Measurements from ENCODE around the gene GARIN1A.
"Not testable (repeated sequence)": the region's sequence is repeated elsewhere in the genome, so short reads cannot be mapped to it uniquely, and the experiment has no call there.

GRCh38 chr7:128663223-128663622 is 8.9 kb upstream of the GARIN1A start:
- not testable (repeated sequence) for TF ChIP-seq MEF2B (IDR thresholded peaks at IDR 0.05; ENCODE audit: partially characterized antibody, poor library complexity, severe bottlenecking); RFX5 (IDR thresholded peaks at IDR 0.05; ENCODE audit: low read depth, low read length); GABPA (IDR thresholded peaks at IDR 0.05; ENCODE audit: low read depth); ZNF217 (IDR thresholded peaks at IDR 0.05); POLR2A (IDR thresholded peaks at IDR 0.05; ENCODE audit: low read depth, low read length); POLR2AphosphoS5 (IDR thresholded peaks at IDR 0.05; ENCODE audit: low read length)

Measured in GM12878 (cell line).